Ishikawa (cell line): ENCODE measurements around the gene TFAP2D.

Experiments
- CEBPB ChIP-seq: IDR thresholded peaks from 2 replicates; pipeline ENCODE4 v1.6.1; 2012
- CREB1 ChIP-seq: IDR thresholded peaks from 2 replicates; pipeline ENCODE4 v1.6.1; 2012; ENCODE audit warnings: low read depth
- EGR1 ChIP-seq: IDR thresholded peaks from 2 replicates; pipeline ENCODE4 v1.6.1; 2012
- EP300 ChIP-seq: IDR thresholded peaks from 2 replicates; pipeline ENCODE4 v1.6.1; 2012; ENCODE audit warnings: borderline replicate concordance
- FOXM1 ChIP-seq: IDR thresholded peaks from 2 replicates; pipeline ENCODE4 v1.6.1; 2012; ENCODE audit warnings: low read depth, borderline replicate concordance
- MAX ChIP-seq: IDR thresholded peaks from 2 replicates; pipeline ENCODE4 v1.6.1; 2012
- NFIC ChIP-seq: IDR thresholded peaks from 2 replicates; pipeline ENCODE4 v1.6.1; 2012
- RAD21 ChIP-seq: IDR thresholded peaks from 2 replicates; pipeline ENCODE4 v1.6.1; 2012; ENCODE audit warnings: low read depth
- TAF1 ChIP-seq: IDR thresholded peaks from 2 replicates; pipeline ENCODE4 v1.6.1; 2012; ENCODE audit warnings: low read depth, mild to moderate bottlenecking
- TCF12 ChIP-seq: IDR thresholded peaks from 2 replicates; pipeline ENCODE4 v1.6.1; 2012; ENCODE audit warnings: low read depth
- TEAD4 ChIP-seq: IDR thresholded peaks from 2 replicates; pipeline ENCODE4 v1.6.1; 2012
- USF1 ChIP-seq: IDR thresholded peaks from 2 replicates; pipeline ENCODE4 v1.6.1; 2012
- YY1 ChIP-seq: IDR thresholded peaks from 2 replicates; pipeline ENCODE4 v1.6.1; 2012; ENCODE audit warnings: low read depth
- ZBTB7A ChIP-seq: IDR thresholded peaks from 2 replicates; pipeline ENCODE4 v1.6.1; 2012; ENCODE audit warnings: low read depth
- TF ChIP-seq, protein P1 (sequence below): IDR thresholded peaks from 2 replicates; pipeline ENCODE4 v1.6.1; 2012; ENCODE audit warnings: low read depth, mild to moderate bottlenecking

TFAP2D gene

DNA sequence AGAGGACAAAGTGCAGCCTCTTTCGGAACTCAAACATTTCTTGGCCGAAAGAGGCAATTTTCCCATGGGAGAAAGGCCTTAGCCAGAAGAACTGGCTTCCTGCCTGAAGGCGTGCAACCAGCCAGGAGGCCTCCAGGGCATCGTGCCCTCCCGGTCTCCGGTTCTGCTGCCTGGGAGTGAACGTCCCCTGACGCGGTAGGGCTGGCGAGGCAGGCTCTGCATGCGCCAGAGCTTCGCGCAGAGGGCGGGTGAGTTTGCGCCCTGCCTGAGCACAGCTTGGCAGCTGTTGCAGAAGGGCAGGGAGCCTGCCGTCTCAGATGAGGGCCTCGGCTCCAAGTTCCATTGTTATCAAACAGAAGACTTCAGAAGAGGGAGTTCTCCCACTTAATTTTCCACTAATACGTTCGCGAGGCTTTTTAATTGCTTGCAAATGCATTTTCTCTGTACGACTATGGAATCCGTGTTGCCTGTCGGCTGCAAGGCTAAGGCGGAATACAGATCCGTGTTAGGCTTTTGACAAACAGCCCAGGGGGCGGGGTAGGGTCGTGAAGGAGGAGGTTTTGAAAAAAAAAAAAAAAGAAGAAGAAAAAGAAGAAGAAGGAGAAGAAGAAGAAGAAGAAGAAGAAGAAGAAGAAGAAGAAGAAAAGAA is 5.5 kb upstream of the TFAP2D start:
- TF ChIP-seq CREB1 (no peak), USF1 (no peak), TAF1 (no peak), EP300 (no peak), RAD21 (no peak)

DNA sequence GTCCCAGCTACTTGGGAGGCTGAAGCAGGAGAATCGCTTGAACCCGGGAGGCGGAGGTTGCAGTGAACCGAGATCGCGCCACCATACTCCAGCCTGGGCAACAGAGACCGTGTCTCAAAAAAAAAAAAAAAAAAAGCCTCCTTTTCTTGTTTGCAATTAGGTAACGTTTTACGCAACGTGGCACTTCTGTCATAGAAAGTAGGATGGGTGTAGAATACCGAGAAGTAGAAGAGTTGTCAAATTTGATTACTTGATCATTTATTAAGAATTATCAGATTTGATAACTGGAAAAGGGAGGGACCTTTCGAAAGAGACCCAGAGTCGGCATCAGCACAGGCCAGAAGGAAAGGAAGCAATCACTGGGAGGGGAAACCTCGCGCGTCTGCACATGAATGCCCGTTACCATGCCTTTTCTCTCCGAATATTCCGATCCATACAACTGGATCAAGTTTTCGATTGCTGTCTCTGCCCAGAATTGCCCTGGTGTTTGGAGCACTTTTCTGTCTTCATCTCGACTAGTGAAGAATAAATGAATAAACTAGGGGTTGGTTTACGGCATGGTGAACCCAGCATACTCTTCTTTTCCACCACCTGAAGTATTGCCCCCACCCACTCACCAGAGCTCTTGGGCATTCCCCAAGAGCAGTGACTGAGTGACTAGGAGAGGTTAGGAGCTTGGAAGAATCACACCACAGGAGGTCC is 4.5 kb upstream of the TFAP2D start:
- TF ChIP-seq NFIC (no peak), TEAD4 (no peak), FOXM1 (no peak), CREB1 (no peak), EGR1 (no peak), USF1 (no peak), ZBTB7A (no peak), CEBPB (no peak), YY1 (no peak), TAF1 (no peak), RAD21 (no peak), EP300 (no peak), MAX (no peak), TCF12 (no peak)
- TF ChIP-seq, protein P1, sequence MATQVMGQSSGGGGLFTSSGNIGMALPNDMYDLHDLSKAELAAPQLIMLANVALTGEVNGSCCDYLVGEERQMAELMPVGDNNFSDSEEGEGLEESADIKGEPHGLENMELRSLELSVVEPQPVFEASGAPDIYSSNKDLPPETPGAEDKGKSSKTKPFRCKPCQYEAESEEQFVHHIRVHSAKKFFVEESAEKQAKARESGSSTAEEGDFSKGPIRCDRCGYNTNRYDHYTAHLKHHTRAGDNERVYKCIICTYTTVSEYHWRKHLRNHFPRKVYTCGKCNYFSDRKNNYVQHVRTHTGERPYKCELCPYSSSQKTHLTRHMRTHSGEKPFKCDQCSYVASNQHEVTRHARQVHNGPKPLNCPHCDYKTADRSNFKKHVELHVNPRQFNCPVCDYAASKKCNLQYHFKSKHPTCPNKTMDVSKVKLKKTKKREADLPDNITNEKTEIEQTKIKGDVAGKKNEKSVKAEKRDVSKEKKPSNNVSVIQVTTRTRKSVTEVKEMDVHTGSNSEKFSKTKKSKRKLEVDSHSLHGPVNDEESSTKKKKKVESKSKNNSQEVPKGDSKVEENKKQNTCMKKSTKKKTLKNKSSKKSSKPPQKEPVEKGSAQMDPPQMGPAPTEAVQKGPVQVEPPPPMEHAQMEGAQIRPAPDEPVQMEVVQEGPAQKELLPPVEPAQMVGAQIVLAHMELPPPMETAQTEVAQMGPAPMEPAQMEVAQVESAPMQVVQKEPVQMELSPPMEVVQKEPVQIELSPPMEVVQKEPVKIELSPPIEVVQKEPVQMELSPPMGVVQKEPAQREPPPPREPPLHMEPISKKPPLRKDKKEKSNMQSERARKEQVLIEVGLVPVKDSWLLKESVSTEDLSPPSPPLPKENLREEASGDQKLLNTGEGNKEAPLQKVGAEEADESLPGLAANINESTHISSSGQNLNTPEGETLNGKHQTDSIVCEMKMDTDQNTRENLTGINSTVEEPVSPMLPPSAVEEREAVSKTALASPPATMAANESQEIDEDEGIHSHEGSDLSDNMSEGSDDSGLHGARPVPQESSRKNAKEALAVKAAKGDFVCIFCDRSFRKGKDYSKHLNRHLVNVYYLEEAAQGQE = no peak

GRCh38 chr6:50709366-50709734 is 4.0 kb upstream of the TFAP2D start:
- no peak for TF ChIP-seq FOXM1
- no peak for TF ChIP-seq CREB1
- no peak for TF ChIP-seq RAD21
- no peak for TF ChIP-seq NFIC
- TF ChIP-seq CEBPB = no peak
- no peak for TF ChIP-seq EGR1

- TF ChIP-seq RAD21 = no peak
- no peak for TF ChIP-seq ZBTB7A
- TF ChIP-seq FOXM1 = no peak
- no peak for TF ChIP-seq NFIC
- TF ChIP-seq EGR1 = no peak
These were observed 1.6 kb upstream of the TFAP2D start for GRCh38 chr6:50711686-50712085.

DNA sequence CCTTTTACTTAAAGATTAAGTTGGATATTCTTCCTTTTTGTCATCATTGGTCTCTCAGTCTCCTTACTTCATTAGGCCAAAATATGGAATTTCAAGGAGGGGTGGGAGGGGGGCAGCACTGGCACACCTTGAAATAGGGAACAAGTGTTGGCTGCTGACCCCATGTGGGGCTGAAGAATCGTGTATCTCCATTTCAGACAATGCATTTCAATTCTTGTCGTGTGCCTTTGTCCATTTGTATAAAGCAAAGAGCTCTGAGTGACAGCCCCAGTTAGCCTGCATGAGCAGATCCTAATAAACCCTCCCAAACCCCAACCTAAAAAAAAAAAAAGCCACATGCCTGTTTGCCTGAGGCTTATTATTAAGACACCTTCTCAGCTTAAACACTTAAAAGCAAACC is 1.0 kb upstream of the TFAP2D start:
- TF ChIP-seq MAX (no peak), ZBTB7A (no peak), FOXM1 (no peak), RAD21 (no peak), TEAD4 (no peak), YY1 (no peak), TCF12 (no peak), EP300 (no peak), USF1 (no peak), CREB1 (no peak), TAF1 (no peak), NFIC (no peak), CEBPB (no peak), EGR1 (no peak)
- TF ChIP-seq, protein P1 = no peak

DNA sequence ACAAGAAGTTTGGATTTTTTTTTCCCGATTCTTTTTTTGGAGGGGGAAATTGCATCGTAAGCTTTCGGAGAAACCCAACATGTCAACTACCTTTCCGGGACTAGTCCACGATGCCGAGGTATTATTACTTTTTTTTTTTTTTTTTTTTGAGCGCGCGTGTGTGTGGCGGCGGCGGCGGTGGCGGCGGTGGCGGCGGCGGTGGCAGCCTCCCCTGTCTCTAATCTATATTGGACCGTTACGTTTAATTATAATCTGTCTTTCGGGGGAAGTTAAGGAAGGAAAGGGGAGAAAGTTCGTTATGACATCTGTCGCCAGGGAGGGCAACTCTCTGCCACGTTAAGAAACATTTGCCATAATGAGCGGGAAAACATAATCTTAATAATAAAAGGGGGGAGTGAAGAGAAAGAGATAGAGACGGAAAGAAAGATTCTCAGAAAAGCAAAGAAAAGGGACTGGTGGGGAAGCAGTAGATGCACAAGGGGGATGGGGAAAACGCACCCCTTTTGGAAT is 706 bp downstream of the TFAP2D start:
- TF ChIP-seq ZBTB7A (no peak), CEBPB (no peak), TAF1 (no peak), RAD21 (no peak)
